Endodermal cell (in vitro differentiated cells): ENCODE results near the gene GLIS1. TPM values are rescaled to one million over a fixed set of nuclear protein-coding genes. Genes with fewer than 3 reads are reported as not detected.

ENCODE experiments used
- DNase-seq: peaks from one replicate; pipeline ENCODE4 v3.0.0-alpha.2; 2017
- H3K27ac ChIP-seq: 2 replicates; pipeline ENCODE4 v1.5.1; 2013; ENCODE audit warnings: mild to moderate bottlenecking, low read depth, low read length, moderate library complexity
- H3K27me3 ChIP-seq: 2 replicates; pipeline ENCODE4 v1.6.1; 2013; ENCODE audit warnings: mild to moderate bottlenecking, low read length, moderate library complexity; ENCODE audit not compliant: insufficient read depth, control insufficient read depth, poor library complexity, severe bottlenecking
- H3K36me3 ChIP-seq: 2 replicates; pipeline ENCODE4 v1.7.0; 2013; ENCODE audit warnings: mild to moderate bottlenecking, low read length, moderate library complexity; ENCODE audit not compliant: control insufficient read depth, insufficient read depth
- H3K4me1 ChIP-seq: one replicate; pipeline ENCODE4 v1.7.0; 2013; ENCODE audit warnings: low read length; ENCODE audit not compliant: control insufficient read depth, insufficient read depth
- H3K4me3 ChIP-seq: 2 replicates; pipeline ENCODE4 v1.5.1; 2013; ENCODE audit warnings: mild to moderate bottlenecking, low read length, moderate library complexity
- H3K9ac ChIP-seq: 2 replicates; pipeline ENCODE4 v1.6.1; 2013; ENCODE audit warnings: mild to moderate bottlenecking, low read length, moderate library complexity; ENCODE audit not compliant: poor library complexity, severe bottlenecking; ENCODE audit errors: extremely low read depth
- H3K9me3 ChIP-seq: 2 replicates; pipeline ENCODE4 v1.6.1; 2013; ENCODE audit warnings: mild to moderate bottlenecking, low read length, moderate library complexity; ENCODE audit not compliant: control insufficient read depth
- H3K27ac Mint-ChIP-seq: 2 replicates; pipeline ENCODE4 v1.8.0; 2020; ENCODE audit warnings: mixed read lengths
- H3K27me3 Mint-ChIP-seq: 2 replicates; pipeline ENCODE4 v1.8.0; 2021; ENCODE audit warnings: mild to moderate bottlenecking, mixed read lengths; ENCODE audit not compliant: insufficient read depth
- H3K36me3 Mint-ChIP-seq: 2 replicates; pipeline ENCODE4 v1.8.0; 2020; ENCODE audit warnings: low read depth, mixed read lengths
- H3K4me1 Mint-ChIP-seq: 2 replicates; pipeline ENCODE4 v1.8.0; 2020; ENCODE audit warnings: mixed read lengths
- H3K4me3 Mint-ChIP-seq: 2 replicates; pipeline ENCODE4 v1.8.0; 2020; ENCODE audit warnings: mild to moderate bottlenecking, moderate library complexity, mixed read lengths
- H3K9me3 Mint-ChIP-seq: 2 replicates; pipeline ENCODE4 v1.8.0; 2020; ENCODE audit warnings: mild to moderate bottlenecking, mixed read lengths
- WGBS, 2 experiments: methylation state at CpG; one replicate each; pipeline versions ENCODE4 v1.1.5 to v1.1.7; 2013; ENCODE audit warnings: missing lambda C conversion rate in 2 of 2, mixed read lengths in 1 of 2; ENCODE audit not compliant: insufficient coverage in 1 of 2, insufficient read length in 1 of 2; 5-methylcytosine and 5-hydroxymethylcytosine counted together
- total RNA-seq, 2 donors: library from RNA; stranded (reverse); fragmentation: NEBNext Ultra II Directional in 1 of 2; extraction: Animal tissue kit (Norgen Biotek cat#: 25700) in 1 of 2; gene quantifications; 2 replicates in 1 of 2; 3 replicates in 1 of 2; pipeline ENCODE4 v1.2.1, GENCODE V29; 2021
- TF ChIP-seq, protein P1 (sequence below): fragments of 200-600 bp; sonication (generic); conservative IDR thresholded peaks from 2 replicates; pipeline ENCODE4 v1.5.0; 2021; ENCODE audit warnings: antibody characterized with exemption, mild to moderate bottlenecking

The GLIS1 gene
- total RNA-seq, 2 donors from 2014 or later = 2.1 to 3.9 TPM

- no peak for DNase-seq
- TF ChIP-seq, protein P1, sequence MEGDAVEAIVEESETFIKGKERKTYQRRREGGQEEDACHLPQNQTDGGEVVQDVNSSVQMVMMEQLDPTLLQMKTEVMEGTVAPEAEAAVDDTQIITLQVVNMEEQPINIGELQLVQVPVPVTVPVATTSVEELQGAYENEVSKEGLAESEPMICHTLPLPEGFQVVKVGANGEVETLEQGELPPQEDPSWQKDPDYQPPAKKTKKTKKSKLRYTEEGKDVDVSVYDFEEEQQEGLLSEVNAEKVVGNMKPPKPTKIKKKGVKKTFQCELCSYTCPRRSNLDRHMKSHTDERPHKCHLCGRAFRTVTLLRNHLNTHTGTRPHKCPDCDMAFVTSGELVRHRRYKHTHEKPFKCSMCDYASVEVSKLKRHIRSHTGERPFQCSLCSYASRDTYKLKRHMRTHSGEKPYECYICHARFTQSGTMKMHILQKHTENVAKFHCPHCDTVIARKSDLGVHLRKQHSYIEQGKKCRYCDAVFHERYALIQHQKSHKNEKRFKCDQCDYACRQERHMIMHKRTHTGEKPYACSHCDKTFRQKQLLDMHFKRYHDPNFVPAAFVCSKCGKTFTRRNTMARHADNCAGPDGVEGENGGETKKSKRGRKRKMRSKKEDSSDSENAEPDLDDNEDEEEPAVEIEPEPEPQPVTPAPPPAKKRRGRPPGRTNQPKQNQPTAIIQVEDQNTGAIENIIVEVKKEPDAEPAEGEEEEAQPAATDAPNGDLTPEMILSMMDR = no peak
- Histone ChIP-seq H3K9ac (no peak overlapping the region), H3K27me3 (no peaks in the 10 kb centered on the region), H3K27ac (no peak overlapping the region), H3K36me3 (no peaks in the 10 kb centered on the region), H3K4me3 (no peak overlapping the region), H3K9me3 (peaks cover 3% of the 10 kb centered on the region), H3K4me1 (no peaks in the 10 kb centered on the region)
- Mint-ChIP-seq H3K27me3 (peaks cover 3% of the 10 kb centered on the region), H3K4me3 (no peak overlapping the region), H3K36me3 (peaks cover 4% of the 10 kb centered on the region), H3K4me1 (no peaks in the 10 kb centered on the region), H3K9me3 (peaks cover 17% of the 10 kb centered on the region), H3K27ac (no peak overlapping the region)
- 83 to 96% methylated on average over 3 to 4 of the region's 4 CpGs for WGBS, 2 experiments
Measured at GRCh38 chr1:53563611-53564010, 175.4 kb downstream of the GLIS1 start.

DNA sequence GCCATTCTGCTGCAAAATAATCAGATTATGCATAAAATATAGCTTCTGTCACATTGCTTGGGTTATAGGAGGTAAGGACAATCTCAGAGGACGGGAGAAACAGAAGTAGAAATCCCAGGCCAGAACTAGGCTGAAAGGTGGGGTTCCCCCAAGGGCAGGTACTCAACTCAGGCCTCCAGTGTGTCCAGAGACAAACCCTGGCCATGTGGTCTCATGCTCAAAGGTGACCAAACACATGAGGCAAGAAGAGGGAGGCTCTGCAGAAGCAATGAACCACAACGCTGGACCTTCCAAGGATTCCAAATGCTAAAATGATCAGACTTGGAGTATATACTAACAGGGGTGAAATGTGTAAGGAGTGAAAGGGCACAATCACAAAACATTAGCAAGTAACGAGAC, 176.0 kb downstream of the GLIS1 start:
- Mint-ChIP-seq H3K4me3 (no peak overlapping the region), H3K4me1 (no peaks in the 10 kb centered on the region), H3K27ac (no peak overlapping the region), H3K27me3 (peaks cover 3% of the 10 kb centered on the region), H3K9me3 (peaks cover 11% of the 10 kb centered on the region), H3K36me3 (peaks cover 4% of the 10 kb centered on the region)
- WGBS, 2 experiments = 83 to 93% methylated on average over 2 to 3 of the region's 3 CpGs
- DNase-seq = no peak
- Histone ChIP-seq H3K27me3 (no peaks in the 10 kb centered on the region), H3K9me3 (no peaks in the 10 kb centered on the region), H3K9ac (no peak overlapping the region), H3K4me3 (no peak overlapping the region), H3K36me3 (no peaks in the 10 kb centered on the region), H3K27ac (no peak overlapping the region), H3K4me1 (no peaks in the 10 kb centered on the region)
- TF ChIP-seq, protein P1 = no peak

- H3K36me3 Mint-ChIP-seq = peaks cover 4% of the 10 kb centered on the region
- WGBS, 2 experiments = 91 to 96% methylated on average over 10 to 14 of the region's 14 CpGs
- peaks cover 6% of the 10 kb centered on the region for H3K9me3 Mint-ChIP-seq
- no peaks in the 10 kb centered on the region for H3K4me1 Mint-ChIP-seq
- TF ChIP-seq, protein P1 = no peak
- H3K9ac ChIP-seq = no peak overlapping the region
- DNase-seq = no peak
- H3K4me3 ChIP-seq = no peak overlapping the region
- H3K36me3 ChIP-seq = no peaks in the 10 kb centered on the region
- H3K4me3 Mint-ChIP-seq = no peak overlapping the region
- H3K27ac ChIP-seq = no peak overlapping the region
- no peaks in the 10 kb centered on the region for H3K9me3 ChIP-seq
- H3K27me3 ChIP-seq = no peaks in the 10 kb centered on the region
- no peaks in the 10 kb centered on the region for H3K4me1 ChIP-seq
- peaks cover 3% of the 10 kb centered on the region for H3K27me3 Mint-ChIP-seq
- H3K27ac Mint-ChIP-seq = no peak overlapping the region
Measured at GRCh38 chr1:53562291-53562980, 176.5 kb downstream of the GLIS1 start.
